Measurements from ENCODE around the gene DPP10. TPM values are rescaled to one million over a fixed set of nuclear protein-coding genes. Genes with fewer than 3 reads are reported as not detected.

The DPP10 gene
- total RNA-seq, 1 donor from 2014 or later, result 6.5 TPM

DNA sequence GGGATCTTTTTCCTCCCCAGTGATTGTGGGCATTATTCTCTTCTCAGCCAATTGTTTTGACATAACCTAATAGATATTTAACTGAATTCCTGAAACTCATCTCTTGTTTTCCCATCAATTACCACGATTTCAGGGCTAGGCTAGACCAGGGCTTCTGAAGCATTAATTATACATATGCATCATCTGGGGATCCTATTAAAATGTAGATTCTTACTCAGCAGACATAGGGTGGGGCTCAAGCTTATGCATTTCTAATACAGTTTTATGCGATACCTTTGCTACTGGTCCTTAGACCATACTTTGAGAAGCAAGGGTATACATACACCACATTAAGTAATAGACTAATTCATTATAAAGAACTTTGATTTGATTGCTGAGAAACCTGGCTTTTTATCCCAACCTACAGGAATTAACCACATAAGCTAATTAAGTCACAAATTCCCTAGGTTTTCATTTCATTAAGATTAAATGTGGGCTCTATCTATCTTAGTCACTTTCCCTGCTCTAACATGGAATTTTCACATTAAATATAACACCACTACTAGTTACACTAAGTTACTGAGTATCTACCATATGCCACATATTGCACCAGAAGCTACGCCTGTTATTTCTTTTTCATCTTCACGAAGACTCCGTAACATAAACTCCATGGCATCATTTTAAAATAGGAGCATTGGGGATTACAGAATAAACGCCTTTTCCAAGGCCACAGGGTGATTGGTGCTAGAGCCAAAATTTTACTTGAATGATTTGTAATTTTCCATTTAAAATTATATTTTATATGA is 417.5 kb downstream of the DPP10 start:
- H3K9ac ChIP-seq, result no peak overlapping the region
- Mint-ChIP-seq H3K9me3 (no peaks in the 10 kb centered on the region), H3K36me3 (no peaks in the 10 kb centered on the region), H3K27ac (no peak overlapping the region), H3K4me1 (peaks cover 2% of the 10 kb centered on the region), H3K27me3 (ENCODE audit: insufficient read depth, low read depth) (no peaks in the 10 kb centered on the region), H3K4me3 (no peak overlapping the region)
- H3K27ac ChIP-seq, result no peak overlapping the region
- H3K27me3 ChIP-seq, result no peaks in the 10 kb centered on the region
- TF ChIP-seq EZH2phosphoT487 (IDR thresholded peaks at IDR 0.05), result no peak
- TF ChIP-seq, protein P1, sequence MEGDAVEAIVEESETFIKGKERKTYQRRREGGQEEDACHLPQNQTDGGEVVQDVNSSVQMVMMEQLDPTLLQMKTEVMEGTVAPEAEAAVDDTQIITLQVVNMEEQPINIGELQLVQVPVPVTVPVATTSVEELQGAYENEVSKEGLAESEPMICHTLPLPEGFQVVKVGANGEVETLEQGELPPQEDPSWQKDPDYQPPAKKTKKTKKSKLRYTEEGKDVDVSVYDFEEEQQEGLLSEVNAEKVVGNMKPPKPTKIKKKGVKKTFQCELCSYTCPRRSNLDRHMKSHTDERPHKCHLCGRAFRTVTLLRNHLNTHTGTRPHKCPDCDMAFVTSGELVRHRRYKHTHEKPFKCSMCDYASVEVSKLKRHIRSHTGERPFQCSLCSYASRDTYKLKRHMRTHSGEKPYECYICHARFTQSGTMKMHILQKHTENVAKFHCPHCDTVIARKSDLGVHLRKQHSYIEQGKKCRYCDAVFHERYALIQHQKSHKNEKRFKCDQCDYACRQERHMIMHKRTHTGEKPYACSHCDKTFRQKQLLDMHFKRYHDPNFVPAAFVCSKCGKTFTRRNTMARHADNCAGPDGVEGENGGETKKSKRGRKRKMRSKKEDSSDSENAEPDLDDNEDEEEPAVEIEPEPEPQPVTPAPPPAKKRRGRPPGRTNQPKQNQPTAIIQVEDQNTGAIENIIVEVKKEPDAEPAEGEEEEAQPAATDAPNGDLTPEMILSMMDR (IDR thresholded peaks at IDR 0.05), result no peak
- TF ChIP-seq EZH2 (IDR thresholded peaks at IDR 0.05), result no peak
- H3K79me2 ChIP-seq (ENCODE audit: low read depth), result no peaks in the 10 kb centered on the region
- H3K4me1 ChIP-seq, result no peaks in the 10 kb centered on the region
- no peaks in the 10 kb centered on the region for H3K36me3 ChIP-seq
- H3F3A ChIP-seq (ENCODE audit: low read depth), result no peaks in the 10 kb centered on the region
- no peak for DNase-seq (ENCODE audit: low spot score)
- H3K4me3 ChIP-seq, result no peak overlapping the region
- no peaks in the 10 kb centered on the region for H4K20me1 ChIP-seq (ENCODE audit: low read depth)
- no peak overlapping the region for H2AFZ ChIP-seq (replicated peaks)
- H3K4me2 ChIP-seq, result no peak overlapping the region
- no peaks in the 10 kb centered on the region for H3K9me3 ChIP-seq (ENCODE audit: low read depth)

DNA sequence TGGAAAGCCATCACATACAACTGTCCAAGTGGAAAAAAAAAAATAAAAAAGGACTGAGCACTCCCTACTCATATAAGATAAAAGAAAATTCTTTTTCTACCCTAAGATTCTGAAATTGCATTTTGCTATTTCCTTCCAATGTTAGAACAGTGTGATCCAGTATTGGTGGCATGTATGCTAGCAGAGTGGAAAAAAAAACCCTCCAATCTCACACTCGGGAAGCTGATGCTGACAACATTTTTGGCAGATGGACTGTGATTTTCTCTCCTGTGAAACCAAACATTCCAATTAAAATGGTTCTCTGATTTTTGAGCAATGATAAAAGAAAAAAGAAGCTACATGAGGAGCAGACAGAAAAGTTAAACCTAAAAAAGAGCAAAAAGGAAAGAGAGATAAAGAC is 419.8 kb downstream of the DPP10 start:
- no peaks in the 10 kb centered on the region for H3K27me3 Mint-ChIP-seq (ENCODE audit: insufficient read depth, low read depth)
- H4K20me1 ChIP-seq (ENCODE audit: low read depth), result no peaks in the 10 kb centered on the region

GRCh38 chr2:114864901-114865300 is 422.5 kb downstream of the DPP10 start:
- Histone ChIP-seq H3K27me3 (no peaks in the 10 kb centered on the region), H3K4me3 (no peak overlapping the region), H3K79me2 (ENCODE audit: low read depth) (no peaks in the 10 kb centered on the region), H3K27ac (no peak overlapping the region), H3K36me3 (no peaks in the 10 kb centered on the region), H3K4me1 (no peaks in the 10 kb centered on the region), H2AFZ (replicated peaks) (no peak overlapping the region), H4K20me1 (ENCODE audit: low read depth) (no peaks in the 10 kb centered on the region), H3K4me2 (no peak overlapping the region), H3K9me3 (ENCODE audit: low read depth) (no peaks in the 10 kb centered on the region), H3K9ac (no peak overlapping the region), H3F3A (ENCODE audit: low read depth) (no peaks in the 10 kb centered on the region)
- Mint-ChIP-seq H3K27me3 (ENCODE audit: insufficient read depth, low read depth) (no peaks in the 10 kb centered on the region), H3K36me3 (no peaks in the 10 kb centered on the region), H3K9me3 (no peaks in the 10 kb centered on the region), H3K27ac (no peak overlapping the region), H3K4me3 (no peak overlapping the region), H3K4me1 (no peaks in the 10 kb centered on the region)
- DNase-seq (ENCODE audit: low spot score), result no peak
- no peak for TF ChIP-seq EZH2phosphoT487 (IDR thresholded peaks at IDR 0.05)
- TF ChIP-seq, protein P1 (IDR thresholded peaks at IDR 0.05), result no peak
- TF ChIP-seq EZH2 (IDR thresholded peaks at IDR 0.05), result no peak

More for the DNA sequence above, 419.8 kb downstream of the DPP10 start:
- H3K36me3 Mint-ChIP-seq, result no peaks in the 10 kb centered on the region
- H3K4me3 Mint-ChIP-seq, result no peak overlapping the region
- Histone ChIP-seq H3K36me3 (no peaks in the 10 kb centered on the region), H3K9me3 (ENCODE audit: low read depth) (no peaks in the 10 kb centered on the region), H3F3A (ENCODE audit: low read depth) (no peaks in the 10 kb centered on the region), H2AFZ (replicated peaks) (no peak overlapping the region), H3K4me2 (no peak overlapping the region), H3K9ac (no peak overlapping the region), H3K79me2 (ENCODE audit: low read depth) (no peaks in the 10 kb centered on the region), H3K27ac (no peak overlapping the region), H3K27me3 (no peaks in the 10 kb centered on the region), H3K4me1 (no peaks in the 10 kb centered on the region), H3K4me3 (no peak overlapping the region)
- no peak for DNase-seq (ENCODE audit: low spot score)
- H3K4me1 Mint-ChIP-seq, result peaks cover 2% of the 10 kb centered on the region
- H3K9me3 Mint-ChIP-seq, result no peaks in the 10 kb centered on the region
- no peak for TF ChIP-seq EZH2phosphoT487 (IDR thresholded peaks at IDR 0.05)
- TF ChIP-seq, protein P1 (IDR thresholded peaks at IDR 0.05), result no peak
- TF ChIP-seq EZH2 (IDR thresholded peaks at IDR 0.05), result no peak
- no peak overlapping the region for H3K27ac Mint-ChIP-seq

Measured in neural progenitor cell (in vitro differentiated cells).